Smooth muscle cell (in vitro differentiated cells): ENCODE results near the gene ANK2. TPM values are rescaled to one million over a fixed set of nuclear protein-coding genes. Genes with fewer than 3 reads are reported as not detected.

Experiments
- DNase-seq: peaks from one replicate; lab custom pipeline; 2025; ENCODE audit not compliant: unreplicated experiment; lab: John Stamatoyannopoulos, UW
- H2AFZ ChIP-seq: fragments of 200-600 bp; sonication (generic); 2 replicates; pipeline ENCODE4 v1.6.0; 2016; ENCODE audit warnings: antibody characterized with exemption, low read depth, mild to moderate bottlenecking
- H3F3A ChIP-seq: fragments of 200-600 bp; sonication (generic); 2 replicates; pipeline ENCODE4 v1.6.0; 2017; ENCODE audit warnings: antibody characterized with exemption, low read depth
- H3K27ac ChIP-seq: fragments of 200-600 bp; sonication (generic); 2 replicates; pipeline ENCODE4 v1.5.1; 2016; ENCODE audit warnings: low read depth, mild to moderate bottlenecking
- H3K27me3 ChIP-seq: fragments of 200-600 bp; sonication (generic); 2 replicates; pipeline ENCODE4 v1.6.1; 2016; ENCODE audit warnings: low read depth, mild to moderate bottlenecking
- H3K36me3 ChIP-seq: fragments of 200-600 bp; sonication (generic); 2 replicates; pipeline ENCODE4 v1.5.1; 2016; ENCODE audit warnings: low read depth
- H3K4me1 ChIP-seq: fragments of 200-600 bp; sonication (generic); 2 replicates; pipeline ENCODE4 v1.5.1; 2016; ENCODE audit warnings: low read depth
- H3K4me2 ChIP-seq: fragments of 200-600 bp; sonication (generic); 2 replicates; pipeline ENCODE4 v1.6.0; 2016; ENCODE audit warnings: mild to moderate bottlenecking
- H3K4me3 ChIP-seq: fragments of 200-600 bp; sonication (generic); 2 replicates; pipeline ENCODE4 v1.5.1; 2016; ENCODE audit warnings: mild to moderate bottlenecking
- H3K79me2 ChIP-seq: fragments of 200-600 bp; sonication (generic); 2 replicates; pipeline ENCODE4 v1.6.0; 2016; ENCODE audit warnings: low read depth, mild to moderate bottlenecking
- H3K9ac ChIP-seq: fragments of 200-600 bp; sonication (generic); 2 replicates; pipeline ENCODE4 v1.6.0; 2016; ENCODE audit warnings: low read depth
- H3K9me3 ChIP-seq: fragments of 200-600 bp; sonication (generic); replicated peaks from 2 replicates; pipeline ENCODE4 v1.5.1; 2016; ENCODE audit warnings: low read depth
- H4K20me1 ChIP-seq: fragments of 200-600 bp; sonication (generic); 2 replicates; pipeline ENCODE4 v1.6.0; 2016; ENCODE audit warnings: low read depth
- CTCF ChIP-seq: fragments of 200-600 bp; sonication (generic); IDR thresholded peaks from 2 replicates; pipeline ENCODE4 v1.5.1; 2017; ENCODE audit warnings: borderline replicate concordance, mild to moderate bottlenecking, antibody characterized with exemption; ENCODE audit not compliant: insufficient read depth, poor library complexity, severe bottlenecking
- WGBS: methylation state at CpG from one replicate; pipeline ENCODE4 v1.1.7; 2016; ENCODE audit warnings: low lambda C conversion rate; 5-methylcytosine and 5-hydroxymethylcytosine counted together
- polyA plus RNA-seq: library from polyadenylated mRNA; unstranded; fragments of >200 nt; fragmentation: Nextera tagmentation; extraction: Ambion mirVana; gene quantifications from 2 replicates; pipeline ENCODE4 v1.2.1, GENCODE V29; 2016
- total RNA-seq: library from RNA; depleted of rRNA; stranded (reverse); fragments of >200 nt; gene quantifications from 2 replicates; pipeline ENCODE4 v1.2.3, GENCODE V29; 2014

The ANK2 gene
- total and polyA plus RNA-seq, 2 experiments from 2014 or later: 2.2 to 8.1 TPM

- no peak overlapping the region for H3K4me2 ChIP-seq
- no peaks in the 10 kb centered on the region for H3K79me2 ChIP-seq
- H3K4me3 ChIP-seq: no peak overlapping the region
- no peak for DNase-seq
- H2AFZ ChIP-seq: no peak overlapping the region
- H3K4me1 ChIP-seq: no peaks in the 10 kb centered on the region
- H3K36me3 ChIP-seq: no peaks in the 10 kb centered on the region
- H3F3A ChIP-seq: no peaks in the 10 kb centered on the region
- H4K20me1 ChIP-seq: no peaks in the 10 kb centered on the region
- WGBS: 80% methylated on average over 2 of the region's 2 CpGs
- no peaks in the 10 kb centered on the region for H3K27me3 ChIP-seq
- H3K9me3 ChIP-seq: no peaks in the 10 kb centered on the region
- no peak overlapping the region for H3K27ac ChIP-seq
- TF ChIP-seq CTCF: no peak
- no peak overlapping the region for H3K9ac ChIP-seq
Observed at GRCh38 chr4:113042502-113042901, 7.0 kb upstream of the ANK2 start.

- Histone ChIP-seq H3K9ac (no peak overlapping the region), H3F3A (no peaks in the 10 kb centered on the region), H3K79me2 (no peaks in the 10 kb centered on the region), H3K9me3 (no peaks in the 10 kb centered on the region), H3K27me3 (no peaks in the 10 kb centered on the region), H3K4me1 (peaks cover 2% of the 10 kb centered on the region), H3K4me2 (no peak overlapping the region), H2AFZ (no peak overlapping the region), H3K36me3 (no peaks in the 10 kb centered on the region), H4K20me1 (no peaks in the 10 kb centered on the region), H3K4me3 (no peak overlapping the region), H3K27ac (no peak overlapping the region)
- DNase-seq: no peak
- no peak for TF ChIP-seq CTCF
Observed at GRCh38 chr4:113043591-113043990, 5.9 kb upstream of the ANK2 start.

DNA sequence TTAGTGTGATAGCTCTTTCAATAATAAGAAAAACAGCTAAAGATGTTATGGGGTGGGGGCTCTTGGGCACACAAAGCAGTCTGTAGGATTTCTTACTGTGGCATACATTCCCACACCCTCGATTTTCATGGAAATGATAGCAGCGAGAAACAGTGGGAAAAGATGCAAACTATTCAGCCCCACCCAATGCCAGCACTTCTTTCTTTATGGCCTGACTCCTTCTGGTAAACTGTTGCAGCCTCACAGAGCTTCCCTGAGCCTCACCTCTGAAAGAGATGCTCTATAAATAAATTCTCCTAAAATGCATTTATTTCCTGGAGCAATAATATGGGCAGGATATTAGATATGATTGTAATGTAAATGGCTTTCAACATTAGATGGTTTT lies 910 bp downstream of the ANK2 start:
- Histone ChIP-seq H4K20me1 (no peaks in the 10 kb centered on the region), H2AFZ (no peak overlapping the region), H3K9me3 (no peaks in the 10 kb centered on the region), H3K27me3 (no peaks in the 10 kb centered on the region), H3K79me2 (no peaks in the 10 kb centered on the region), H3K9ac (no peak overlapping the region), H3K27ac (no peak overlapping the region), H3K4me2 (no peak overlapping the region), H3K4me1 (peaks cover 12% of the 10 kb centered on the region), H3F3A (no peaks in the 10 kb centered on the region), H3K4me3 (no peak overlapping the region), H3K36me3 (no peaks in the 10 kb centered on the region)
- no peak for DNase-seq
- TF ChIP-seq CTCF: no peak
- 27% methylated on average over 2 of the region's 2 CpGs for WGBS

DNA sequence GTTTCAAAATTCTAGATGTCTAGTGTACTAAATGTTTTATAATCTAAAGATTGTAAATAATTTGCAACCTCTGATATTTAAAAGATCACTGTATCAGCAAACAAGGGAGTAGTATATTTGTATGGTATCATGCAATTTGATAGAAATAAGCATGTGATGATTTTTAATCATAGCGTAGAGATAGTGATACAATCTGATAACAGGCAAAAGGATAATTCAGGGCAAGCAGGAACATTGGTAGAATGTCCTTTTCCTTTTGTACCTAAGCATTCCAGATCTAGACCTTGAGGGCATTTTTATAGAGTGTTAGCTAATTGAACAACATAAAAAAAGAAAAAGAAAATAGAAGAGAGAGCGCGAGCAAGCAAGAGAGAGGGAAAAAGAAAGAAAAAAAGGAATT lies 1.4 kb downstream of the ANK2 start:
- WGBS: 90% methylated on average over 3 of the region's 3 CpGs
- Histone ChIP-seq H3K4me3 (no peak overlapping the region), H3K36me3 (no peaks in the 10 kb centered on the region), H3K9me3 (no peaks in the 10 kb centered on the region), H3K27ac (no peak overlapping the region), H3K4me1 (peaks cover 12% of the 10 kb centered on the region), H2AFZ (no peak overlapping the region), H4K20me1 (no peaks in the 10 kb centered on the region), H3K9ac (no peak overlapping the region), H3K27me3 (no peaks in the 10 kb centered on the region), H3F3A (no peaks in the 10 kb centered on the region), H3K79me2 (no peaks in the 10 kb centered on the region), H3K4me2 (no peak overlapping the region)
- no peak for DNase-seq
- TF ChIP-seq CTCF: no peak
